GM13976 (cell line): ENCODE data around the gene TEF.

Source experiments
- DNase-seq: peaks from one replicate; pipeline ENCODE4 v3.0.0; 2012; ENCODE audit warnings: low spot score
- in situ Hi-C: fragments of 300-500 bp; cut with MboI; formaldehyde crosslinking; loops from one replicate; pipeline ENCODE4 v1.12.0; 2022; ENCODE audit warnings: low sequenced_read_pairs, mixed read lengths, inconsistent platforms; ENCODE audit not compliant: unreplicated experiment
- TF ChIP-seq, protein P1 (sequence below): IDR thresholded peaks from 2 replicates; pipeline ENCODE4 v1.5.1; 2012; ENCODE audit warnings: borderline replicate concordance, mild to moderate bottlenecking; ENCODE audit not compliant: insufficient read depth; ENCODE audit errors: extremely low read depth, missing control alignments, control extremely low read depth

The TEF gene

DNA sequence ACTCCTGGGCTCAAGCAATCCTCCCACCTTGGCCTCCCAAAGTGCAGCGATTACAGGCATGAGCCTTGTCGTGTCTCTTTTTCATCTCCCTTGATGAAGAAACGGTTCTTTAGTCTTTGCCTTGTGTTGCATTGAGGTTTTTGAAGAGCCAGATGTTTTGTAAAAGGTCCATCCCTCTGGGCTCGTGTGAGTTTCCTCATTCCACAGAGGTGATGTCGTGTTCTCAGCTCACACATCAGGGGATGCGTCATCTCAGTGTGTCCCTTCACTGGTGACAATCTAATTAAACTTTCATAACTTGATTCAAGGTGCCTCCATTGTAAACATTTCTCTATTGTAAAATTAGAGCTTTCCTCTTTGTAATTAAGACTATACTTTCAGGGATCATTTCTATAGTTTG is 29.7 kb upstream of the TEF start:
- no peak for DNase-seq

DNA sequence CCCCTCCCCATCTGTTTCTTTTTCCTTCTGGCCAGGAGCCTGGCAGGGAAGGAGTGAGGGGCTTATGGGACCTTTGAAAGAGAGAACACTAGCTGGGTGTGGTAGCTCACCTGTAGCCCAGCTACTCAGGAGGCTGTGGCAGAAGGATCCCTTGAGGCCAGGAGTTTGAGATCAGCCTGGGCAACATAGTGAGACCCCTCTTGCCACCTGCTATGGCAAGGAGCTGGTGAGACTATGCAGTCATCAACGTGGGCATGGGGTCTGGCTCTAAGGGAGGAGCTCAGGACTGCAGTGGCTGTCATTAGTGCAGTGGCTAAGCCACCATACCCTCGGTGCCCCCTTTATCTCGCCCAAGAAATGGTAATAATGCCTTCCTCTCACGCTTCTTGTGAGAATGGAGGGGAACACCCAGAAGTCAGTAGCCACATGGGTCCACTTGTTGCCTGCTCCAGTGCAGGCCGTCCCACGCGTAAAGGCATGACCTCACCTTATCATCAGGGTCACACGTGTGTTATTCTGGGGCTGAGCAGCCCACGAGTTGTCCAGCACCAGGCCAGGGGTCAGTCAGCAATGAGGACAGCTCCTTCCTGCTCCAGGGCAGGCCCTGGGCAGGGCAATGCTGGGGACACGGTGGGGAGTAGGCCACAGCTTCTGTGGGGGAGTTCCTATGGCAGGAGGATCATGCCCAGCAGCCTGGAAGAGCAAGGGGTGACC is 27.7 kb upstream of the TEF start:
- in situ Hi-C loops = no loop called here
- TF ChIP-seq, protein P1, sequence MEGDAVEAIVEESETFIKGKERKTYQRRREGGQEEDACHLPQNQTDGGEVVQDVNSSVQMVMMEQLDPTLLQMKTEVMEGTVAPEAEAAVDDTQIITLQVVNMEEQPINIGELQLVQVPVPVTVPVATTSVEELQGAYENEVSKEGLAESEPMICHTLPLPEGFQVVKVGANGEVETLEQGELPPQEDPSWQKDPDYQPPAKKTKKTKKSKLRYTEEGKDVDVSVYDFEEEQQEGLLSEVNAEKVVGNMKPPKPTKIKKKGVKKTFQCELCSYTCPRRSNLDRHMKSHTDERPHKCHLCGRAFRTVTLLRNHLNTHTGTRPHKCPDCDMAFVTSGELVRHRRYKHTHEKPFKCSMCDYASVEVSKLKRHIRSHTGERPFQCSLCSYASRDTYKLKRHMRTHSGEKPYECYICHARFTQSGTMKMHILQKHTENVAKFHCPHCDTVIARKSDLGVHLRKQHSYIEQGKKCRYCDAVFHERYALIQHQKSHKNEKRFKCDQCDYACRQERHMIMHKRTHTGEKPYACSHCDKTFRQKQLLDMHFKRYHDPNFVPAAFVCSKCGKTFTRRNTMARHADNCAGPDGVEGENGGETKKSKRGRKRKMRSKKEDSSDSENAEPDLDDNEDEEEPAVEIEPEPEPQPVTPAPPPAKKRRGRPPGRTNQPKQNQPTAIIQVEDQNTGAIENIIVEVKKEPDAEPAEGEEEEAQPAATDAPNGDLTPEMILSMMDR = no peak
- DNase-seq = no peak

More for the DNA sequence above, 29.7 kb upstream of the TEF start:
- TF ChIP-seq, protein P1 = no peak
- in situ Hi-C loops = no loop called here

DNA sequence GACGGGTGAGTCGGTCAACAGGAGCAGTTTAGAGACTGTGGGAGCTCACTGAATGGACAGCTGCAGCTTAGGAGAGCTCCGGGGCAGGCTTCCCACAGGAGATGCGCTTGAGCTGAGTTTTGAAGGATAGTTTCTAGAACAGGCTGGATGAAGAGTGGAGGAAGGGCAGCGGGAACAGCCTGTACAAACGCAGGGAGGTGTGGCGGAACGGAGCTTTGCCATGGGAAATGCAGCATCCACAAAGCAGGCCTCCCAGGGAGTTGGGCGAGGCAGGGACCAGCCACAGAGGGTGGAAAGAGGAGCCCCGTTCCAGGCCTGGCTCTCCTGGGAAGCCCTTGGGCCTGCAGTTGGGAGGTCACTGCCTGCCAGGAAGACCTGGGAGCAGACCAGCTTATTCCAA is 26.8 kb upstream of the TEF start:
- TF ChIP-seq, protein P1 = no peak
- in situ Hi-C loops = no loop called here
- DNase-seq = no peak

DNA sequence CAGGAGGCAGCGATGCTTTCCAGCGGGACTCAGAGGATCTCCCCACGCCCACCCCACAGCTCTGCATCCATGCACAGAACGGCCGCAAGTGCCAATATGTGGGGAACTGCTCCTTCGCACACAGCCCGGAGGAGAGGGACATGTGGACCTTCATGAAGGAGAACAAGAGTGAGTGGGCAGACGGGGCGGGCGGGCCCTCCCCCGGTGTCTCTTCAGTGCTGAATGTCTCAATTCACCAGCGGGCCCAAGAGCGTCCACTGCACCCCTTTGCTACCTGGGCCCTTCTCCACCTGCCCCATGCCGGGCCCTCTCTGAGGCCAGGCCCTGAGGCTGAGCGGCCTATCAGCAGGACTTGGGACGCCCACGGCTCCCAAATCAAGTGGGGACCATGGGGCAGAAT is 25.8 kb upstream of the TEF start:
- no peak for DNase-seq
- TF ChIP-seq, protein P1 = no peak
- in situ Hi-C loops = no loop called here

DNA sequence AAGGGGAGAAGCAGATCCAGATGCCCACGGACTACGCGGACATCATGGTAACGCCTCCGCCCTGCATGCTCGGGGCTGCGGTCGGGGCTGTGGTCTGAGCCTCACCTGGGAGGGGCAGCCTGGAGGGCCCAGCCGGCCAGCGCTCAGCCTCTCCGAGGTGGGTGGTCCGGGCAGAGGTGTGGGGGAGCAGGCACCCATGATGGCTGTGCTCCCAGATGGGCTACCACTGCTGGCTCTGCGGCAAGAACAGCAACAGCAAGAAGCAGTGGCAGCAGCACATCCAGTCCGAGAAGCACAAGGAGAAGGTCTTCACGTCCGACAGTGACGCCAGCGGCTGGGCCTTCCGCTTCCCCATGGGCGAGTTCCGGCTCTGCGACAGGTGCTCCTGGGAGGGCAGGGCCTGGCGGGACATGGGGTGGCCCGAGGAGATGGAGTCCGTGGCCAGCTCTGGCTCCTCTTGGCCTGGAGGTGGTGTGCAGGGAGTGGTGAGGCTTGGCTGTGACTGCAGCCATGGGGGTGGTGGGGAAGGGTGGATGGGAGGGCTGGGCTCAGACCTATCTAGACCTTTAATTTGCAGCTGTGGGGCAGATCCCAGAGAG is 25.2 kb upstream of the TEF start:
- in situ Hi-C loops = no loop called here
- TF ChIP-seq, protein P1 = no peak
- no peak for DNase-seq

DNA sequence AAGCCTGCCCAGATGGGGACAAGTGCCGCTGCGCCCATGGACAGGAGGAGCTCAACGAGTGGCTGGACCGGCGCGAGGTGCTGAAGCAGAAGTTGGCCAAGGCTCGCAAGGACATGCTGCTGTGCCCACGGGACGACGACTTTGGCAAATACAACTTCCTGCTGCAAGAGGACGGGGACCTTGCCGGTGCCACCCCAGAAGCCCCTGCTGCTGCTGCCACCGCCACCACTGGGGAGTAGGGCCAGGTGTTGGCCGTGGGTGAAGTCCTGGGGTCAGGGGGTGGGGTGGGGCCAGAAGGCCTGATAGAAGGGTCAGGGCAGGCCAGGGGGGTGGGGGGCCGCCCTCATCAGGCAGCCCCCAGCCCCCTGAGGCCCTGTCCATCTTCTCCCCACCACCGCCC is 24.6 kb upstream of the TEF start:
- in situ Hi-C loops = no loop called here
- TF ChIP-seq, protein P1 = no peak

More for the DNA sequence above, 24.6 kb upstream of the TEF start:
- DNase-seq = no peak
